CD14-positive monocyte (primary cell): ENCODE data around the gene RAB11FIP3. TPM values are rescaled to one million over a fixed set of nuclear protein-coding genes. Genes with fewer than 3 reads are reported as not detected.

ENCODE experiments used
- DNase-seq, 3 donors: peaks; one replicate each; pipeline ENCODE4 v3.0.0-alpha.2; 2011 to 2022
- H2AFZ ChIP-seq: 2 replicates; pipeline ENCODE4 v1.6.0; 2012; ENCODE audit warnings: mild to moderate bottlenecking, low read depth, low read length, inconsistent platforms; ENCODE audit not compliant: insufficient read depth, poor library complexity, severe bottlenecking
- H3K27ac ChIP-seq, 2 donors: 1 replicate in 1 of 2; 2 replicates in 1 of 2; pipeline ENCODE4 v1.5.1; 2012 to 2013; ENCODE audit warnings: low read length in 2 of 2, control low read depth in 1 of 2, inconsistent platforms in 1 of 2, low read depth in 1 of 2, mild to moderate bottlenecking in 1 of 2
- H3K27me3 ChIP-seq, 2 donors: one replicate each; pipeline versions ENCODE4 v1.6.0 to v1.6.1; 2011 to 2013; ENCODE audit warnings: low read length in 2 of 2; ENCODE audit not compliant: control insufficient read depth in 2 of 2, insufficient read depth in 2 of 2
- H3K36me3 ChIP-seq, 2 donors: replicated peaks in 1 of 2; 1 replicate in 1 of 2; 2 replicates in 1 of 2; pipeline versions ENCODE4 v1.5.1 to v1.6.1; 2012 to 2013; ENCODE audit warnings: low read length in 2 of 2, control low read depth in 1 of 2, inconsistent platforms in 1 of 2, mild to moderate bottlenecking in 1 of 2; ENCODE audit not compliant: insufficient read depth in 2 of 2, control insufficient read depth in 1 of 2
- H3K4me1 ChIP-seq, 2 donors: 1 replicate in 1 of 2; 2 replicates in 1 of 2; pipeline versions ENCODE4 v1.5.1 to v1.6.1; 2012 to 2013; ENCODE audit warnings: low read length in 2 of 2, control low read depth in 1 of 2, inconsistent platforms in 1 of 2, mild to moderate bottlenecking in 1 of 2, moderate library complexity in 1 of 2; ENCODE audit not compliant: insufficient read depth in 2 of 2, control insufficient read depth in 1 of 2
- H3K4me2 ChIP-seq: replicated peaks from 2 replicates; pipeline ENCODE3; 2012; ENCODE audit warnings: low read length, moderate library complexity, mild to moderate bottlenecking; ENCODE audit not compliant: poor library complexity, severe bottlenecking; ENCODE audit errors: extremely low read depth
- H3K4me3 ChIP-seq, 3 experiments: fragments of 200-600 bp in 1 of 3; sonication (generic) in 1 of 3; replicated peaks in 1 of 3; 1 replicate in 2 of 3; 2 replicates in 1 of 3; pipeline ENCODE4 v1.5.1; 2011 to 2013; ENCODE audit warnings: low read length in 3 of 3, mild to moderate bottlenecking in 3 of 3, control low read depth in 2 of 3, low read depth in 2 of 3, inconsistent platforms in 1 of 3, moderate library complexity in 1 of 3
- H3K79me2 ChIP-seq: 2 replicates; pipeline ENCODE4 v1.6.0; 2012; ENCODE audit warnings: mild to moderate bottlenecking, control low read depth, inconsistent platforms, low read length, moderate library complexity; ENCODE audit not compliant: insufficient read depth
- H3K9ac ChIP-seq: 2 replicates; pipeline ENCODE4 v1.6.0; 2017; ENCODE audit warnings: low read length, mild to moderate bottlenecking; ENCODE audit not compliant: insufficient read depth, poor library complexity, severe bottlenecking
- H3K9me3 ChIP-seq, 2 donors: replicated peaks in 1 of 2; 1 replicate in 1 of 2; 2 replicates in 1 of 2; pipeline versions ENCODE4 v1.5.1 to v1.6.1; 2012 to 2013; ENCODE audit warnings: low read length in 2 of 2, control low read depth in 1 of 2; ENCODE audit not compliant: control insufficient read depth in 1 of 2, insufficient read depth in 1 of 2
- H4K20me1 ChIP-seq: 2 replicates; pipeline ENCODE4 v1.6.0; 2012; ENCODE audit warnings: mild to moderate bottlenecking, low read length, control low read depth, moderate library complexity; ENCODE audit not compliant: insufficient read depth
- H3K27ac Mint-ChIP-seq, 7 donors: one replicate each; pipeline ENCODE4 v1.8.0; 2020; ENCODE audit warnings: mild to moderate bottlenecking in 7 of 7, mixed read lengths in 7 of 7, moderate library complexity in 6 of 7, inconsistent platforms in 2 of 7
- H3K27me3 Mint-ChIP-seq, 3 donors: one replicate each; pipeline ENCODE4 v1.8.0; 2021 to 2022; ENCODE audit warnings: low read depth in 3 of 3, mild to moderate bottlenecking in 3 of 3, mixed read lengths in 3 of 3, moderate library complexity in 3 of 3, inconsistent platforms in 1 of 3
- H3K36me3 Mint-ChIP-seq, 2 donors: one replicate each; pipeline ENCODE4 v1.8.0; 2020; ENCODE audit warnings: mixed read lengths in 2 of 2, inconsistent platforms in 1 of 2, mild to moderate bottlenecking in 1 of 2
- H3K4me1 Mint-ChIP-seq: one replicate; pipeline ENCODE4 v1.8.0; 2020; ENCODE audit warnings: mild to moderate bottlenecking, mixed read lengths
- H3K4me3 Mint-ChIP-seq, 2 donors: one replicate each; pipeline ENCODE4 v1.8.0; 2020; ENCODE audit warnings: mild to moderate bottlenecking in 2 of 2, mixed read lengths in 2 of 2, moderate library complexity in 1 of 2
- H3K9me3 Mint-ChIP-seq, 7 donors: one replicate each; pipeline ENCODE4 v1.8.0; 2020 to 2022; ENCODE audit warnings: mixed read lengths in 7 of 7, mild to moderate bottlenecking in 6 of 7, moderate library complexity in 6 of 7, inconsistent platforms in 2 of 7
- CTCF ChIP-seq: fragments of 200-600 bp; IDR thresholded peaks from one replicate; pipeline ENCODE4 v1.8.0; 2022; ENCODE audit warnings: antibody characterized with exemption, mild to moderate bottlenecking
- WGBS: methylation state at CpG from one replicate; pipeline ENCODE4 v1.1.5; 2013; ENCODE audit warnings: missing lambda C conversion rate; ENCODE audit not compliant: insufficient coverage; 5-methylcytosine and 5-hydroxymethylcytosine counted together
- intact Hi-C, 2 donors: fragments of 100-400 bp; cut with micrococcal nuclease; formaldehyde crosslinking; loops; one replicate each; pipeline versions ENCODE4 v1.15.0 to v1.15.1; 2023
- polyA plus RNA-seq, 3 donors: library from polyadenylated mRNA; depleted of rRNA in 1 of 3; unstranded in 2 of 3; stranded (reverse) in 1 of 3; fragments of 300-500 nt in 2 of 3; fragments of >200 nt in 1 of 3; fragmentation: Illumina TruSeq in 2 of 3; gene quantifications; 1 replicate in 2 of 3; 2 replicates in 1 of 3; pipeline ENCODE4 v1.2.3, GENCODE V29; 2012 to 2021

The RAB11FIP3 gene
- polyA plus RNA-seq, 3 donors = 0.37 to 7.5 (median 0.49) TPM

- intact Hi-C loops = no loop called here
- Histone ChIP-seq H3K27ac (no peak overlapping the region), H3K9me3 (no peaks in the 10 kb centered on the region), H3K79me2 (no peaks in the 10 kb centered on the region), H3K9ac (no peak overlapping the region), H3K36me3 (no peaks in the 10 kb centered on the region), H3K4me1 (no peaks in the 10 kb centered on the region), H3K4me2 (no peak overlapping the region), H3K4me3 (no peak overlapping the region), H3K27me3 (no peaks in the 10 kb centered on the region), H4K20me1 (no peaks in the 10 kb centered on the region), H2AFZ (no peak overlapping the region)
- Mint-ChIP-seq H3K9me3 (no peaks in the 10 kb centered on the region), H3K27me3 (peaks cover 0 to 2% (median 0%) of the 10 kb centered on the region in 3 donors), H3K36me3 (no peaks in the 10 kb centered on the region), H3K4me1 (no peaks in the 10 kb centered on the region), H3K27ac (no peak overlapping the region), H3K4me3 (no peak overlapping the region)
- TF ChIP-seq CTCF = no peak
- WGBS = 94% methylated on average over 11 of the region's 11 CpGs
- no peak for DNase-seq
Observed at GRCh38 chr16:497258-497657, 71.8 kb downstream of the RAB11FIP3 start.

GRCh38 chr16:499924-500323 lies 74.5 kb downstream of the RAB11FIP3 start:
- Mint-ChIP-seq H3K36me3 (no peaks in the 10 kb centered on the region), H3K4me1 (no peaks in the 10 kb centered on the region), H3K27ac (peak overlapping the region in 1 of 7 donors; percentile 77), H3K27me3 (peaks cover 0 to 2% (median 0%) of the 10 kb centered on the region in 3 donors), H3K4me3 (no peak overlapping the region), H3K9me3 (no peaks in the 10 kb centered on the region)
- Histone ChIP-seq H3K79me2 (no peaks in the 10 kb centered on the region), H3K4me2 (no peak overlapping the region), H3K36me3 (no peaks in the 10 kb centered on the region), H3K4me3 (no peak overlapping the region), H3K27ac (no peak overlapping the region), H3K4me1 (no peaks in the 10 kb centered on the region), H3K9me3 (no peaks in the 10 kb centered on the region), H3K27me3 (no peaks in the 10 kb centered on the region), H2AFZ (no peak overlapping the region), H4K20me1 (no peaks in the 10 kb centered on the region), H3K9ac (no peak overlapping the region)
- no peak for TF ChIP-seq CTCF
- DNase-seq = no peak
- WGBS = 94% methylated on average over 5 of the region's 12 CpGs
- intact Hi-C loops = no loop called here
